Gastrocnemius medialis (tissue), 4 donors: ENCODE measurements around the gene CIZ1. TPM values are rescaled to one million over a fixed set of nuclear protein-coding genes. Genes with fewer than 3 reads are reported as not detected.
A peak's percentile ranks its signal among the peaks of the same experiment; 100 is the strongest.
"Not testable (repeated sequence)": the region's sequence is repeated elsewhere in the genome, so short reads cannot be mapped to it uniquely, and the experiment has no call there.

ENCODE experiments used
- ATAC-seq, 2 donors: fragments of 150-250 bp; one replicate each; pipeline ENCODE4 v1.9.1; 2016
- DNase-seq, 2 donors: peaks; one replicate each; pipeline ENCODE4 v3.0.0-alpha.2; 2019
- H3K27ac ChIP-seq, 4 donors: fragments of 200-600 bp; sonication (generic); 1 replicate in 1 of 4; 2 replicates in 3 of 4; pipeline ENCODE4 v1.5.1; 2016 to 2018; ENCODE audit warnings: mild to moderate bottlenecking in 2 of 4, moderate library complexity in 1 of 4
- H3K27me3 ChIP-seq, 3 donors: fragments of 200-600 bp; sonication (generic) in 2 of 3; 1 replicate in 1 of 3; 2 replicates in 2 of 3; pipeline versions ENCODE4 v1.5.1 to v1.6.0; 2016 to 2019; ENCODE audit warnings: mild to moderate bottlenecking in 1 of 3, moderate library complexity in 1 of 3
- H3K36me3 ChIP-seq, 2 donors: fragments of 200-600 bp; sonication (generic) in 1 of 2; one replicate each; pipeline ENCODE4 v1.5.1; 2017 to 2018
- H3K4me1 ChIP-seq, 2 donors: fragments of 200-600 bp; sonication (generic) in 1 of 2; one replicate each; pipeline ENCODE4 v1.5.1; 2016 to 2017; ENCODE audit warnings: mild to moderate bottlenecking in 2 of 2
- H3K4me3 ChIP-seq, 4 donors: fragments of 200-600 bp; sonication (generic) in 3 of 4; 1 replicate in 1 of 4; 2 replicates in 3 of 4; pipeline ENCODE4 v1.5.1; 2016 to 2019; ENCODE audit warnings: mild to moderate bottlenecking in 2 of 4
- H3K9me3 ChIP-seq, 3 donors: fragments of 200-600 bp; sonication (generic) in 2 of 3; 1 replicate in 1 of 3; 2 replicates in 2 of 3; pipeline ENCODE4 v1.5.1; 2016 to 2019
- CTCF ChIP-seq, 5 experiments: fragments of 450-650 bp in 3 of 5; fragments of 200-600 bp in 2 of 5; sonication (generic) in 2 of 5; IDR thresholded peaks in 4 of 5; conservative IDR thresholded peaks in 1 of 5; 1 replicate in 4 of 5; 2 replicates in 1 of 5; pipeline ENCODE4 v1.5.1; 2016 to 2019; ENCODE audit warnings: antibody characterized with exemption in 5 of 5, mild to moderate bottlenecking in 3 of 5, moderate library complexity in 3 of 5
- POLR2A ChIP-seq, 2 donors: fragments of 450-650 bp; IDR thresholded peaks; one replicate each; pipeline ENCODE4 v1.6.1; 2017; ENCODE audit warnings: antibody characterized with exemption in 2 of 2, mild to moderate bottlenecking in 2 of 2, moderate library complexity in 2 of 2
- in situ Hi-C, 4 donors: fragments of 200-750 bp; cut with MboI; loops; one replicate each; pipeline versions ENCODE4 v1.15.0 to v1.8.0; 2017; ENCODE audit warnings: low sequenced_read_pairs in 4 of 4
- intact Hi-C: fragments of 100-400 bp; cut with DNase I; formaldehyde crosslinking; loops from one replicate; pipeline ENCODE4 v1.15.1; 2023; ENCODE audit warnings: low total_unique reads
- total RNA-seq, 4 donors: library from RNA; depleted of rRNA; stranded (reverse); fragments of >200 nt; gene quantifications; one replicate each; pipeline versions ENCODE4 v1.1.0 to v1.2.3, GENCODE V29; 2016

The CIZ1 gene
- total RNA-seq, 4 donors from 2014 or later, result 47.8 to 61.3 (median 53.0) TPM

- in situ Hi-C loops, result no loop called here
- peak overlapping the region in 2 of 4 donors; percentile 10 to 33 for H3K27ac ChIP-seq
- peak in 1 of 2 donors; percentile 51 for DNase-seq
These were observed 40.5 kb upstream of the CIZ1 start for GRCh38 chr9:128231638-128232527.

GRCh38 chr9:128230897-128231296 lies 39.5 kb upstream of the CIZ1 start:
- H3K27ac ChIP-seq, H3K4me1 ChIP-seq, H3K36me3 ChIP-seq, in situ Hi-C loops, H3K27me3 ChIP-seq, H3K9me3 ChIP-seq, ATAC-seq, H3K4me3 ChIP-seq, intact Hi-C loops, DNase-seq: not testable (repeated sequence)

More at GRCh38 chr9:128231638-128232527, 40.5 kb upstream of the CIZ1 start:
- Histone ChIP-seq H3K9me3 (no peaks in the 10 kb centered on the region), H3K4me1 (no peaks in the 10 kb centered on the region), H3K4me3 (no peak overlapping the region), H3K27me3 (no peaks in the 10 kb centered on the region), H3K36me3 (no peaks in the 10 kb centered on the region)
- peak; percentile 68 to 82 for ATAC-seq
- intact Hi-C loops, result no loop called here
- TF ChIP-seq POLR2A (IDR thresholded peaks at IDR 0.05) (no peak), CTCF (IDR thresholded peaks at IDR 0.05 in 4 of 5, conservative IDR thresholded peaks at IDR 0.05 in 1 of 5) (no peak)

- no peak for ATAC-seq
- in situ Hi-C loops, result no loop called here
These were observed 35.0 kb upstream of the CIZ1 start for GRCh38 chr9:128226412-128226801.

GRCh38 chr9:128225770-128226411 lies 34.5 kb upstream of the CIZ1 start:
- in situ Hi-C loops (no loop called here), intact Hi-C loops (no loop called here)
- DNase-seq (no peak), ATAC-seq (no peak)
- Histone ChIP-seq H3K9me3 (no peaks in the 10 kb centered on the region), H3K4me3 (no peak overlapping the region), H3K36me3 (no peaks in the 10 kb centered on the region), H3K4me1 (no peaks in the 10 kb centered on the region), H3K27me3 (no peaks in the 10 kb centered on the region), H3K27ac (no peak overlapping the region)
- TF ChIP-seq POLR2A (IDR thresholded peaks at IDR 0.05), result no peak
- TF ChIP-seq CTCF (IDR thresholded peaks at IDR 0.05 in 4 of 5, conservative IDR thresholded peaks at IDR 0.05 in 1 of 5), result no peak

More at GRCh38 chr9:128226412-128226801, 35.0 kb upstream of the CIZ1 start:
- H3K4me3 ChIP-seq, result no peak overlapping the region
- no peaks in the 10 kb centered on the region for H3K36me3 ChIP-seq
- TF ChIP-seq POLR2A (IDR thresholded peaks at IDR 0.05) (no peak), CTCF (IDR thresholded peaks at IDR 0.05 in 4 of 5, conservative IDR thresholded peaks at IDR 0.05 in 1 of 5) (no peak)
- H3K27ac ChIP-seq, result no peak overlapping the region
- no peaks in the 10 kb centered on the region for H3K27me3 ChIP-seq
- H3K4me1 ChIP-seq, result no peaks in the 10 kb centered on the region
- intact Hi-C loops, result no loop called here
- H3K9me3 ChIP-seq, result no peaks in the 10 kb centered on the region
- DNase-seq, result no peak

GRCh38 chr9:128224877-128225276 lies 33.5 kb upstream of the CIZ1 start:
- H3K4me3 ChIP-seq, result no peak overlapping the region
- no peaks in the 10 kb centered on the region for H3K36me3 ChIP-seq
- H3K4me1 ChIP-seq, result no peaks in the 10 kb centered on the region
- H3K9me3 ChIP-seq, result no peaks in the 10 kb centered on the region
- ATAC-seq (no peak), DNase-seq (no peak)
- in situ Hi-C loops (no loop called here), intact Hi-C loops (no loop called here)
- H3K27me3 ChIP-seq, result no peaks in the 10 kb centered on the region
- no peak overlapping the region for H3K27ac ChIP-seq
- TF ChIP-seq CTCF (IDR thresholded peaks at IDR 0.05 in 4 of 5, conservative IDR thresholded peaks at IDR 0.05 in 1 of 5), result no peak
